ENCODE results near the gene TNFRSF1A. TPM values are rescaled to one million over a fixed set of nuclear protein-coding genes. Genes with fewer than 3 reads are reported as not detected.
A peak's percentile ranks its signal among the peaks of the same experiment; 100 is the strongest.

TNFRSF1A gene
- polyA plus RNA-seq, 2 of the 4 experiments (the other 2 are of a cell fraction): 416 to 460 TPM

- TF ChIP-seq BCL3 (IDR thresholded peaks at IDR 0.05) (no peak), ATOH8 (CRISPR knock-in tag; IDR thresholded peaks at IDR 0.05; ENCODE audit: low read depth) (no peak), RAD21 (conservative IDR thresholded peaks at IDR 0.05 in 1 of 2, IDR thresholded peaks at IDR 0.05 in 1 of 2) (no peak), BHLHE40 (IDR thresholded peaks at IDR 0.05; ENCODE audit: low read depth, low read length) (no peak), PBX3 (IDR thresholded peaks at IDR 0.05) (no peak), REST (IDR thresholded peaks at IDR 0.05) (no peak), CHD4 (IDR thresholded peaks at IDR 0.05; ENCODE audit: borderline replicate concordance) (no peak), JUN (IDR thresholded peaks at IDR 0.05) (no peak), ZNF302 (CRISPR knock-in tag; IDR thresholded peaks at IDR 0.05) (no peak), NPAS2 (CRISPR knock-in tag; IDR thresholded peaks at IDR 0.05; ENCODE audit: borderline replicate concordance) (no peak), ZFP36 (IDR thresholded peaks at IDR 0.05; ENCODE audit: borderline replicate concordance, partially characterized antibody) (no peak), POLR2AphosphoS2 (conservative IDR thresholded peaks at IDR 0.05; ENCODE audit: low read length) (peak; percentile 80), HOXA7 (CRISPR knock-in tag; IDR thresholded peaks at IDR 0.05) (0 out of 2 replicates have a peak, but pooled peaks have one; percentile 4), GATA3 (IDR thresholded peaks at IDR 0.05; ENCODE audit: borderline replicate concordance) (no peak)
These were observed 27.1 kb downstream of the TNFRSF1A start (continued) for GRCh38 chr12:6314776-6315175.

- ChIA-PET POLR2A (no interaction called here), CTCF (interaction anchor here (0.8 to 3.1 kb wide), 4 partner anchors 9 to 152 kb away, joined by 3 to 10 read pairs (median 6); no protein-coding TSS in a partner anchor)
- TF ChIP-seq CHD4 (IDR thresholded peaks at IDR 0.05; ENCODE audit: borderline replicate concordance) (no peak), TP53 (CRISPR knock-in tag; IDR thresholded peaks at IDR 0.05) (peak; percentile 8; the same call in 1 of the 2 replicates), FOSB (CRISPR knock-in tag; IDR thresholded peaks at IDR 0.05) (0 out of 2 replicates have a peak, but pooled peaks have one; percentile 31), POLR2AphosphoS2 (conservative IDR thresholded peaks at IDR 0.05; ENCODE audit: low read length) (peak; percentile 27; the same call in 1 of the 2 replicates)
- DNase-seq (ENCODE audit: low read depth in 1 of 2, low spot score in 1 of 2) (no peak), ATAC-seq (peak; percentile 0 to 3; a peak in 4 of 6 replicates), FAIRE-seq (no peak)
- WGBS (ENCODE audit: missing lambda C conversion rate): 91% methylated on average over 14 of the region's 14 CpGs
- no peaks in the 10 kb centered on the region for H3K9me3 ChIP-seq
- H3K27ac ChIP-seq: peak overlapping the region; percentile 28 to 68; a peak in 3 of 6 replicates
- no peak overlapping the region for H3K4me3 ChIP-seq
- peaks cover 40% of the 10 kb centered on the region for H3K4me1 ChIP-seq
- H3K4me2 ChIP-seq: peak overlapping the region; percentile 46; the same call in 2 of the 3 replicates
These were observed 28.4 kb downstream of the TNFRSF1A start for GRCh38 chr12:6313326-6313940.
